ENCODE data around the gene SF3B2. TPM values are rescaled to one million over a fixed set of nuclear protein-coding genes. Genes with fewer than 3 reads are reported as not detected.
A peak's percentile ranks its signal among the peaks of the same experiment; 100 is the strongest.
"Not testable (repeated sequence)": the region's sequence is repeated elsewhere in the genome, so short reads cannot be mapped to it uniquely, and the experiment has no call there.

SF3B2 gene
- total and polyA plus RNA-seq, 2 donors (not counting 1 experiment from before 2014, with no cell fraction given) = 139 to 205 TPM

GRCh38 chr11:66022401-66023185 is 29.6 kb upstream of the SF3B2 start:
- intact Hi-C loops (cut with micrococcal nuclease) = loop anchor here (1.0 kb wide), 2 partner anchors 30 to 33 kb away; partner anchors contain the start of gene SF3B2
- Histone ChIP-seq H3K9ac (ENCODE audit: low read length) (no peak overlapping the region), H4K20me1 (ENCODE audit: control insufficient read depth, insufficient read depth, low read length, poor library complexity, severe bottlenecking) (no peaks in the 10 kb centered on the region), H3K9me3 (ENCODE audit: control extremely low read depth in 1 of 3, control insufficient read depth in 2 of 3, insufficient read depth in 1 of 3, low read length in 2 of 3) (no peaks in the 10 kb centered on the region), H3K36me3 (replicated peaks in 1 of 2; ENCODE audit: control extremely low read depth in 1 of 2, control insufficient read depth in 1 of 2, extremely low read depth in 1 of 2, insufficient read depth in 2 of 2, low read length in 1 of 2) (no peaks in the 10 kb centered on the region), H3K4me3 (ENCODE audit: control extremely low read depth in 1 of 5, extremely low read depth in 1 of 5, insufficient read depth in 1 of 5, low read depth in 2 of 5, low read length in 4 of 5) (no peak overlapping the region), H3K4me1 (ENCODE audit: control insufficient read depth in 2 of 2, insufficient read depth in 2 of 2, low read length in 2 of 2) (peaks cover 7% of the 10 kb centered on the region in 2 donors), H2AFZ (ENCODE audit: insufficient read depth, low read depth, low read length, poor library complexity, severe bottlenecking) (peak overlapping the region; percentile 75), H3K79me2 (ENCODE audit: control insufficient read depth, insufficient read depth, low read length) (no peaks in the 10 kb centered on the region), H3K4me2 (replicated peaks; ENCODE audit: low read depth, low read length, poor library complexity, severe bottlenecking) (peak overlapping the region; percentile 70), H3K27me3 (replicated peaks in 1 of 4; ENCODE audit: control extremely low read depth in 1 of 4, control insufficient read depth in 3 of 4, insufficient read depth in 4 of 4, low read length in 3 of 4) (peaks cover 0 to 9% (median 4%) of the 10 kb centered on the region in 4 experiments), H3K27ac (ENCODE audit: low read length in 2 of 2) (no peak overlapping the region)
- Mint-ChIP-seq H3K27me3 (peaks cover 7% of the 10 kb centered on the region), H3K27ac (no peak overlapping the region), H3K4me3 (no peak overlapping the region), H3K4me1 (peaks cover 5% of the 10 kb centered on the region), H3K9me3 (ENCODE audit: insufficient read depth) (no peaks in the 10 kb centered on the region)
- POLR2A ChIA-PET = interaction anchor here (0.5 kb wide), 1 partner anchor 136 kb away, joined by 3 read pairs; no protein-coding TSS in a partner anchor
- TF ChIP-seq EZH2 (IDR thresholded peaks at IDR 0.05; ENCODE audit: borderline replicate concordance, insufficient read depth, low read depth, low read length, poor library complexity, severe bottlenecking) (no peak), CTCF (IDR thresholded peaks at IDR 0.05) (peak; percentile 93)
- ATAC-seq (ENCODE audit: low read depth) (peak; percentile 99), DNase-seq (peak; percentile 85)
- 22% methylated on average over 44 of the region's 46 CpGs for WGBS (ENCODE audit: insufficient coverage)
- CTCF ChIA-PET = interaction anchor here (0.6 to 2.0 kb wide), 24 partner anchors 11 to 329 kb away, joined by 3 to 13 read pairs (median 4); partner anchors contain the start of genes AP5B1, BANF1, CCDC85B and CST6

- H3K27ac Mint-ChIP-seq; H3K9me3 Mint-ChIP-seq (ENCODE audit: insufficient read depth); DNase-seq; H3K27me3 Mint-ChIP-seq; H3K4me1 ChIP-seq (ENCODE audit: control insufficient read depth in 2 of 2, insufficient read depth in 2 of 2, low read length in 2 of 2); H3K27ac ChIP-seq (ENCODE audit: low read length in 2 of 2); H3K4me1 Mint-ChIP-seq; H3K9me3 ChIP-seq (ENCODE audit: control extremely low read depth in 1 of 3, control insufficient read depth in 2 of 3, insufficient read depth in 1 of 3, low read length in 2 of 3); H3K4me3 Mint-ChIP-seq; H3K27me3 ChIP-seq (replicated peaks in 1 of 4; ENCODE audit: control extremely low read depth in 1 of 4, control insufficient read depth in 3 of 4, insufficient read depth in 4 of 4, low read length in 3 of 4); ATAC-seq (ENCODE audit: low read depth); intact Hi-C loops (cut with micrococcal nuclease); H3K79me2 ChIP-seq (ENCODE audit: control insufficient read depth, insufficient read depth, low read length); H4K20me1 ChIP-seq (ENCODE audit: control insufficient read depth, insufficient read depth, low read length, poor library complexity, severe bottlenecking); H3K9ac ChIP-seq (ENCODE audit: low read length); H3K4me3 ChIP-seq (ENCODE audit: control extremely low read depth in 1 of 5, extremely low read depth in 1 of 5, insufficient read depth in 1 of 5, low read depth in 2 of 5, low read length in 4 of 5); H3K36me3 ChIP-seq (replicated peaks in 1 of 2; ENCODE audit: control extremely low read depth in 1 of 2, control insufficient read depth in 1 of 2, extremely low read depth in 1 of 2, insufficient read depth in 2 of 2, low read length in 1 of 2); H3K4me2 ChIP-seq (replicated peaks; ENCODE audit: low read depth, low read length, poor library complexity, severe bottlenecking); H2AFZ ChIP-seq (ENCODE audit: insufficient read depth, low read depth, low read length, poor library complexity, severe bottlenecking); POLR2A ChIA-PET: not testable (repeated sequence)
- CTCF ChIA-PET = interaction anchor here (1.2 to 2.0 kb wide), 13 partner anchors 11 to 329 kb away, joined by 3 to 11 read pairs (median 5); partner anchors contain the start of genes AP5B1, BANF1, CST6 and EIF1AD
- 68% methylated on average over 4 of the region's 5 CpGs for WGBS (ENCODE audit: insufficient coverage)
These were observed 29.1 kb upstream of the SF3B2 start for GRCh38 chr11:66023186-66023440.
